GM23338 (cell line): ENCODE data around the gene MMP17. TPM values are rescaled to one million over a fixed set of nuclear protein-coding genes. Genes with fewer than 3 reads are reported as not detected.

Source experiments
- ATAC-seq: fragments of 200-7000 bp; cut with Tn5 transposase; 3 replicates; pipeline ENCODE4 v1.9.1; 2020
- DNase-seq: peaks from one replicate; pipeline ENCODE4 v3.0.0-alpha.2; 2015; ENCODE audit warnings: low spot score
- H2AFZ ChIP-seq: fragments of 200-600 bp; sonication (generic); 2 replicates; pipeline ENCODE4 v1.8.0; 2016; ENCODE audit warnings: antibody characterized with exemption, mild to moderate bottlenecking, moderate library complexity
- H3F3A ChIP-seq: fragments of 200-600 bp; sonication (generic); replicated peaks from 2 replicates; pipeline ENCODE4 v1.8.0; 2017; ENCODE audit warnings: antibody characterized with exemption, mixed run types, low read depth
- H3K27ac ChIP-seq: fragments of 200-600 bp; sonication (generic); 2 replicates; pipeline ENCODE4 v1.6.1; 2016; ENCODE audit warnings: low read depth
- H3K27me3 ChIP-seq: fragments of 200-600 bp; sonication (generic); 2 replicates; pipeline ENCODE4 v1.8.0; 2016; ENCODE audit warnings: mild to moderate bottlenecking, mixed run types, moderate library complexity; ENCODE audit not compliant: insufficient read depth
- H3K36me3 ChIP-seq: fragments of 200-600 bp; sonication (generic); 2 replicates; pipeline ENCODE4 v1.8.0; 2016; ENCODE audit warnings: mild to moderate bottlenecking; ENCODE audit not compliant: insufficient read depth
- H3K4me1 ChIP-seq: fragments of 200-600 bp; sonication (generic); 2 replicates; pipeline ENCODE4 v1.8.0; 2016; ENCODE audit warnings: mild to moderate bottlenecking, moderate library complexity; ENCODE audit not compliant: insufficient read depth
- H3K4me2 ChIP-seq: fragments of 200-600 bp; sonication (generic); 2 replicates; pipeline ENCODE4 v1.7.1; 2017; ENCODE audit warnings: mixed run types
- H3K4me3 ChIP-seq: fragments of 200-600 bp; sonication (generic); 2 replicates; pipeline ENCODE4 v1.6.1; 2016; ENCODE audit warnings: mixed run types
- H3K79me2 ChIP-seq: fragments of 200-600 bp; sonication (generic); replicated peaks from 2 replicates; pipeline ENCODE4 v1.8.0; 2017; ENCODE audit warnings: mild to moderate bottlenecking; ENCODE audit not compliant: insufficient read depth
- H3K9me2 ChIP-seq: fragments of 200-600 bp; sonication (generic); 2 replicates; pipeline ENCODE4 v1.8.0; 2017; ENCODE audit not compliant: insufficient read depth
- H4K20me1 ChIP-seq: fragments of 200-600 bp; sonication (generic); replicated peaks from 2 replicates; pipeline ENCODE4 v1.8.0; 2017; ENCODE audit warnings: mild to moderate bottlenecking; ENCODE audit not compliant: insufficient read depth
- H3K27ac Mint-ChIP-seq: 2 replicates; pipeline ENCODE4 v1.8.0; 2020; ENCODE audit warnings: inconsistent platforms, mild to moderate bottlenecking, moderate library complexity, mixed read lengths
- H3K27me3 Mint-ChIP-seq: 3 replicates; pipeline ENCODE4 v1.8.0; 2022; ENCODE audit warnings: low read depth, mild to moderate bottlenecking, moderate library complexity, mixed read lengths, inconsistent platforms; ENCODE audit not compliant: insufficient read depth, poor library complexity
- H3K36me3 Mint-ChIP-seq: 3 replicates; pipeline ENCODE4 v1.8.0; 2021; ENCODE audit warnings: low read depth, mild to moderate bottlenecking, inconsistent platforms, moderate library complexity, mixed read lengths
- H3K4me1 Mint-ChIP-seq: 3 replicates; pipeline ENCODE4 v1.8.0; 2020; ENCODE audit warnings: mild to moderate bottlenecking, inconsistent platforms, mixed read lengths
- H3K4me3 Mint-ChIP-seq: 3 replicates; pipeline ENCODE4 v1.8.0; 2021; ENCODE audit warnings: moderate library complexity, mild to moderate bottlenecking, inconsistent platforms, mixed read lengths
- H3K9me3 Mint-ChIP-seq: 3 replicates; pipeline ENCODE4 v1.8.0; 2020; ENCODE audit warnings: moderate library complexity, mild to moderate bottlenecking, inconsistent platforms, mixed read lengths
- EZH2 ChIP-seq: fragments of 200-600 bp; sonication (generic); IDR thresholded peaks from one replicate; pipeline ENCODE4 v1.8.0; 2017; ENCODE audit warnings: antibody characterized with exemption, mild to moderate bottlenecking, low read depth; ENCODE audit not compliant: unreplicated experiment
- NANOG ChIP-seq: IDR thresholded peaks from 2 replicates; pipeline ENCODE4 v1.6.1; 2016; ENCODE audit warnings: antibody characterized with exemption, borderline replicate concordance
- ZNF331 ChIP-seq: fragments of 250-450 bp; sonication (Bioruptor Pico); IDR thresholded peaks from 2 replicates; pipeline ENCODE4 v1.5.0; 2020; ENCODE audit warnings: low read depth, mild to moderate bottlenecking, moderate library complexity
- polyA plus RNA-seq: library from polyadenylated mRNA; unstranded; fragments of >200 nt; fragmentation: Nextera tagmentation; extraction: Ambion mirVana; gene quantifications from 2 replicates; pipeline ENCODE4 v1.2.1, GENCODE V29; 2016
- total RNA-seq: library from RNA; depleted of rRNA; stranded (reverse); fragments of >200 nt; shearing (Covaris generic); gene quantifications from 2 replicates; pipeline ENCODE4 v1.2.3, GENCODE V29; 2014
- TF ChIP-seq, protein P1 (sequence below): IDR thresholded peaks from 2 replicates; pipeline ENCODE4 v1.6.1; 2016; ENCODE audit warnings: antibody characterized with exemption
- TF ChIP-seq, protein P2 (sequence below), 2 experiments: fragments of 200-600 bp in 1 of 2; sonication (generic) in 1 of 2; conservative IDR thresholded peaks; 2 replicates each; pipeline versions ENCODE4 v1.5.1 to v1.6.1; 2016 to 2017; ENCODE audit warnings: antibody characterized with exemption in 2 of 2, low read depth in 2 of 2, mild to moderate bottlenecking in 2 of 2, moderate library complexity in 1 of 2

Gene MMP17
- total and polyA plus RNA-seq, 2 experiments from 2014 or later = 10.4 to 48.5 TPM

DNA sequence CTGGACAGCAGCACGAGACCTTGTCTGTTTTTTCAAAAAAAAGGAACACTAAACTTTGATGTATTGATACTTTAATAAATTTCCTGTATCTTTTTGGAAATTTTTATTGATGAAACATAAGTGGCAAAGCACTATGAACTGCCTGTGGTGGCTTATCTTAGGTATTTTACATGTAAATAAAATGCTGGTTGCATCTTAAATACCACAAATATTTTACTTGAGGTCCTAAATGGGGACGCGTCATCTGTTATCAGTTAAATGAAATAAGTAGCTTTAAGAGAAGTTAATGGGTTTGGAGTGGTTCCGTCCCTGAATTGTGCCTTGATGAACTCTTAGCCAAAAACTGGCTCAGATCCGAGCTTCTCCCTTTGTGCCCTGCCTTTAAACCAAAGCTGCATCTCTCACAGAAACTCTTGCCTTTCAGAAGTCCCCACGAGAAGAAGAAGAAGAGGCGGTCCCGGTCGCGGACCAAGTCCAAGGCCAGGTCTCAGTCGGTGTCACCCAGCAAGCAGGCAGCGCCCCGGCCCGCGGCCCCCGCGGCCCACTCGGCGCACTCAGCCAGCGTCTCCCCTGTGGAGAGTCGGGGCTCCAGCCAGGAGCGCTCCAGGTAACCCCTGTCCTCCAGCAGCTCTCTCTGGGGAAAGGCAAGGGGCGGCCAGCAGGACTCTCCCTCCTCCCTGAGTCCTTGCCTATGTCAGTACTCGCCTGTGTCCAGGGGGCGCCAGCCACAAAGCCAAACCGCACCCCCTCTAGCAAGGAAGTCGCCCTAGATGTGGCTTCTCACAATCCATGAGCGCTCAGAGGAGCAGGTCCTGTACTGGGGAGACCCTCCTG is 31.2 kb upstream of the MMP17 start:
- DNase-seq (peak; percentile 66), ATAC-seq (peak; percentile 63)
- no peaks in the 10 kb centered on the region for H4K20me1 ChIP-seq
- no peak overlapping the region for H3K4me3 ChIP-seq
- H3K27ac ChIP-seq = peak overlapping the region; percentile 84; the same call in 1 of the 2 replicates
- Mint-ChIP-seq H3K4me3 (no peak overlapping the region; the same call in 2 of the 3 replicates), H3K36me3 (peaks cover 68% of the 10 kb centered on the region), H3K4me1 (peaks cover 36% of the 10 kb centered on the region), H3K9me3 (no peaks in the 10 kb centered on the region), H3K27me3 (peaks cover 28% of the 10 kb centered on the region), H3K27ac (peak overlapping the region; percentile 73; the same call in 1 of the 2 replicates)
- H2AFZ ChIP-seq = no peak overlapping the region
- H3K4me2 ChIP-seq = no peak overlapping the region
- peaks cover 20% of the 10 kb centered on the region for H3F3A ChIP-seq
- H3K36me3 ChIP-seq = peaks cover 5% of the 10 kb centered on the region; the same call in 1 of the 2 replicates
- H3K9me2 ChIP-seq = no peaks in the 10 kb centered on the region
- no peaks in the 10 kb centered on the region for H3K79me2 ChIP-seq
- H3K27me3 ChIP-seq = no peaks in the 10 kb centered on the region
- TF ChIP-seq EZH2 (no peak), NANOG (no peak)
- TF ChIP-seq, protein P1, sequence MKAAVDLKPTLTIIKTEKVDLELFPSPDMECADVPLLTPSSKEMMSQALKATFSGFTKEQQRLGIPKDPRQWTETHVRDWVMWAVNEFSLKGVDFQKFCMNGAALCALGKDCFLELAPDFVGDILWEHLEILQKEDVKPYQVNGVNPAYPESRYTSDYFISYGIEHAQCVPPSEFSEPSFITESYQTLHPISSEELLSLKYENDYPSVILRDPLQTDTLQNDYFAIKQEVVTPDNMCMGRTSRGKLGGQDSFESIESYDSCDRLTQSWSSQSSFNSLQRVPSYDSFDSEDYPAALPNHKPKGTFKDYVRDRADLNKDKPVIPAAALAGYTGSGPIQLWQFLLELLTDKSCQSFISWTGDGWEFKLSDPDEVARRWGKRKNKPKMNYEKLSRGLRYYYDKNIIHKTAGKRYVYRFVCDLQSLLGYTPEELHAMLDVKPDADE = no peak
- TF ChIP-seq, protein P2, sequence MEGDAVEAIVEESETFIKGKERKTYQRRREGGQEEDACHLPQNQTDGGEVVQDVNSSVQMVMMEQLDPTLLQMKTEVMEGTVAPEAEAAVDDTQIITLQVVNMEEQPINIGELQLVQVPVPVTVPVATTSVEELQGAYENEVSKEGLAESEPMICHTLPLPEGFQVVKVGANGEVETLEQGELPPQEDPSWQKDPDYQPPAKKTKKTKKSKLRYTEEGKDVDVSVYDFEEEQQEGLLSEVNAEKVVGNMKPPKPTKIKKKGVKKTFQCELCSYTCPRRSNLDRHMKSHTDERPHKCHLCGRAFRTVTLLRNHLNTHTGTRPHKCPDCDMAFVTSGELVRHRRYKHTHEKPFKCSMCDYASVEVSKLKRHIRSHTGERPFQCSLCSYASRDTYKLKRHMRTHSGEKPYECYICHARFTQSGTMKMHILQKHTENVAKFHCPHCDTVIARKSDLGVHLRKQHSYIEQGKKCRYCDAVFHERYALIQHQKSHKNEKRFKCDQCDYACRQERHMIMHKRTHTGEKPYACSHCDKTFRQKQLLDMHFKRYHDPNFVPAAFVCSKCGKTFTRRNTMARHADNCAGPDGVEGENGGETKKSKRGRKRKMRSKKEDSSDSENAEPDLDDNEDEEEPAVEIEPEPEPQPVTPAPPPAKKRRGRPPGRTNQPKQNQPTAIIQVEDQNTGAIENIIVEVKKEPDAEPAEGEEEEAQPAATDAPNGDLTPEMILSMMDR (conservative IDR thresholded peaks at IDR 0.05; ENCODE audit: low read depth in 2 of 2) = peak; percentile 47 to 75
- H3K4me1 ChIP-seq = peaks cover 20% of the 10 kb centered on the region

DNA sequence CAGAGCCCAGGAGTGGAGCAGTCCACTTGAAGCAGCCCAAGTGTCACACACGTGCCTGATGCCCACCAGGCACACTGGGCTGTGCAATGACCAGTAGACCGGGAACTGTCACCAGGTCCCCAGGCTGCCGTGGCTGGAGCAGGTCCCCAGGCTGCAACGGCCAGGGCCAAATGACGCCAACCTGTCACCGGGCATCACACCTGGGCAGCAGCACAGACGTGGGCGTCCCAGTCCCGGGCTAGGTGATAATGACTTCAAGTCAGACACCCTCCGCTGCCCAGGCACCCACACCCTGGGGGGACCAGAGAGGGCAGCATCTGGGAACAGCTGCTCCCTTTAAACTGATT is 30.6 kb upstream of the MMP17 start:
- Histone ChIP-seq H3K9me2 (no peaks in the 10 kb centered on the region), H3K36me3 (peaks cover 5% of the 10 kb centered on the region; the same call in 1 of the 2 replicates), H3K4me1 (peaks cover 20% of the 10 kb centered on the region), H3K27me3 (no peaks in the 10 kb centered on the region), H3K4me3 (no peak overlapping the region), H2AFZ (no peak overlapping the region), H3F3A (peaks cover 18% of the 10 kb centered on the region), H3K4me2 (no peak overlapping the region), H3K27ac (no peak overlapping the region), H4K20me1 (no peaks in the 10 kb centered on the region), H3K79me2 (no peaks in the 10 kb centered on the region)
- Mint-ChIP-seq H3K4me3 (no peak overlapping the region; the same call in 2 of the 3 replicates), H3K36me3 (peaks cover 66% of the 10 kb centered on the region), H3K27me3 (peaks cover 28% of the 10 kb centered on the region), H3K4me1 (peaks cover 36% of the 10 kb centered on the region), H3K9me3 (no peaks in the 10 kb centered on the region), H3K27ac (no peak overlapping the region)
- ATAC-seq (no peak), DNase-seq (no peak)
- TF ChIP-seq, protein P2 (conservative IDR thresholded peaks at IDR 0.05; ENCODE audit: low read depth in 2 of 2) = 0 out of 4 replicates have a peak, but pooled peaks of 1 of the 2 experiments have one; percentile 4
- no peak for TF ChIP-seq ZNF331 (CRISPR knock-in tag)
